ENCODE measurements around the gene RAPGEF1. TPM values are rescaled to one million over a fixed set of nuclear protein-coding genes. Genes with fewer than 3 reads are reported as not detected.

Gene RAPGEF1
- total and polyA plus RNA-seq, 9 of the 15 experiments (the other 6 are each of a cell fraction or from before 2014, with no cell fraction given) = 0.06 to 44.1 (median 19.9) TPM

DNA sequence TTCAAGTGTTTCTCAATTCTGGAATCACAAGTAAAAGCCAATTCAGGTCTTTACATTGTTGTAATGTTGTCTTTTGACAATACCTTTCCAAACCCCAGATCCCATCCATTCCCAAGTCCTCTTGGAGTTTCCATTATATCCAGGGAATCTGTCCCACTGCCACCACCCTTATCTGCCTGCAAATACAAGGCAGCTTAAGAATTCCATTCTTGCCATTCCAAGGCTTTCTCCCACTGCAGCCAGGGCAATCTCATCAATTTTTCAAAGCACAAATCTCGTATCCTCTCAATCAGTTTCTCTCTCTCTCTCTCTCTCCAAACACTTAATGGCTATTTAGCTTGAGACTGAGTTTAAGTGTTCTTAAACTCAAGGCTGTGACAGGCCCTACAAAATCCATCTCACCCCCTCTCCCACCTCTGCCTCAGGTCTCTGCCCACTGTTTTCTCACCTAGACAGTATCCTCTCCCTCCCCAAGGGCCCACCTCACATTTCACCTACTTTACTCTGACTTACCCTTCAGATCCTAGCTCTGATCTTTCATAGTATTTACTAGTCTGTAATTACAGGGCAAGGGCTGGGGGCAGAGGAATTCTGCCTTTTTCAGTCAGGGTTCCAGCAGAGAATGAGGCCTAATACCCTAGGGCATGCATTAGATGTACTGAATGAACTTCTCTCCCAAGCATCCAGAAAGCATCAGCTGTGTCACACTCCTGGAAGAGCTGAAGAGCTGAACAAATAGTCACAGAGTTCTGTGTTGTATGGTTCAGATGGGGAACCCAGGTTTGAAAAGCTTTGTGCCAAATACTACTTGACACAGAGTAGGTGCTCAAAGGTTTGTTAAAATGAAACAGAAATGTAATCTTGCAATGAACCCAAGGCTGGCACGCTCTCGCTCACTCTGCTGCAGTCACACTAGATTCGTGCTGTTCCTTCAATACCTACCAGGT lies 46.0 kb downstream of the RAPGEF1 start:
- intact Hi-C loops (cut with micrococcal nuclease) (no loop called here), in situ Hi-C loops (cut with MboI) (no loop called here)
- H2AFZ ChIP-seq (ENCODE audit: low read depth, low read length) = no peak overlapping the region
- H3K9me1 ChIP-seq (ENCODE audit: control insufficient read depth, insufficient read depth, low read length) = no peaks in the 10 kb centered on the region
- peaks cover 20% of the 10 kb centered on the region for H4K20me1 ChIP-seq (replicated peaks; ENCODE audit: control insufficient read depth, insufficient read depth, low read length)
- H3K9me3 ChIP-seq (replicated peaks; ENCODE audit: control insufficient read depth, insufficient read depth, low read depth, low read length) = no peaks in the 10 kb centered on the region
- DNase-seq (ENCODE audit: extremely low read depth in 1 of 4, low spot score in 3 of 4) (no peak), ATAC-seq (no peak), FAIRE-seq (no peak)
- ChIA-PET POLR2A (interaction anchor here (1.2 kb wide), 2 partner anchors 16 to 30 kb away, joined by 3 to 4 read pairs; no protein-coding TSS in a partner anchor), CTCF (ENCODE audit: low intra/inter-chr PET ratio) (no interaction called here)
- WGBS (ENCODE audit: insufficient coverage, low coverage, missing lambda C conversion rate) = 83% methylated on average over 4 of the region's 4 CpGs
- BruUV-seq (replicated peaks) = no TSS peak
- H3K27me3 ChIP-seq (ENCODE audit: control insufficient read depth in 2 of 2, insufficient read depth in 2 of 2, low read length in 2 of 2) = no peaks in the 10 kb centered on the region
- H3K9ac ChIP-seq (ENCODE audit: insufficient read depth in 1 of 2, low read depth in 2 of 2, low read length in 2 of 2) = no peak overlapping the region
- peaks cover 7% of the 10 kb centered on the region; the same call in 1 of the 3 replicates for H3K79me2 ChIP-seq (ENCODE audit: control insufficient read depth, insufficient read depth, low read length)
- H3K4me2 ChIP-seq (ENCODE audit: insufficient read depth, low read length) = no peak overlapping the region
- TF ChIP-seq MYC (IDR thresholded peaks at IDR 0.05; ENCODE audit: low read depth, low read length) = no peak
- TF ChIP-seq MYC (CRISPR knock-in tag; IDR thresholded peaks at IDR 0.05; ENCODE audit: borderline replicate concordance, low read depth) = no peak
- TF ChIP-seq, protein P1, sequence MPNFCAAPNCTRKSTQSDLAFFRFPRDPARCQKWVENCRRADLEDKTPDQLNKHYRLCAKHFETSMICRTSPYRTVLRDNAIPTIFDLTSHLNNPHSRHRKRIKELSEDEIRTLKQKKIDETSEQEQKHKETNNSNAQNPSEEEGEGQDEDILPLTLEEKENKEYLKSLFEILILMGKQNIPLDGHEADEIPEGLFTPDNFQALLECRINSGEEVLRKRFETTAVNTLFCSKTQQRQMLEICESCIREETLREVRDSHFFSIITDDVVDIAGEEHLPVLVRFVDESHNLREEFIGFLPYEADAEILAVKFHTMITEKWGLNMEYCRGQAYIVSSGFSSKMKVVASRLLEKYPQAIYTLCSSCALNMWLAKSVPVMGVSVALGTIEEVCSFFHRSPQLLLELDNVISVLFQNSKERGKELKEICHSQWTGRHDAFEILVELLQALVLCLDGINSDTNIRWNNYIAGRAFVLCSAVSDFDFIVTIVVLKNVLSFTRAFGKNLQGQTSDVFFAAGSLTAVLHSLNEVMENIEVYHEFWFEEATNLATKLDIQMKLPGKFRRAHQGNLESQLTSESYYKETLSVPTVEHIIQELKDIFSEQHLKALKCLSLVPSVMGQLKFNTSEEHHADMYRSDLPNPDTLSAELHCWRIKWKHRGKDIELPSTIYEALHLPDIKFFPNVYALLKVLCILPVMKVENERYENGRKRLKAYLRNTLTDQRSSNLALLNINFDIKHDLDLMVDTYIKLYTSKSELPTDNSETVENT (CRISPR knock-in tag; IDR thresholded peaks at IDR 0.05) = no peak
- TF ChIP-seq ILF3 (IDR thresholded peaks at IDR 0.05; ENCODE audit: borderline replicate concordance) = no peak
- no peak for TF ChIP-seq HNRNPLL (IDR thresholded peaks at IDR 0.05; ENCODE audit: low read depth, low read length, poor library complexity, severe bottlenecking)
- TF ChIP-seq POLR3G (IDR thresholded peaks at IDR 0.05; ENCODE audit: extremely low read depth, insufficient read length, insufficient replicate concordance) = no peak
- TF ChIP-seq PYGO2 (tag; IDR thresholded peaks at IDR 0.05) = no peak
- TF ChIP-seq, protein P2, sequence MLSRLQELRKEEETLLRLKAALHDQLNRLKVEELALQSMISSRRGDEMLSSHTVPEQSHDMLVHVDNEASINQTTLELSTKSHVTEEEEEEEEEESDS (CRISPR knock-in tag; IDR thresholded peaks at IDR 0.05) = no peak
- TF ChIP-seq STAT5B (CRISPR knock-in tag; IDR thresholded peaks at IDR 0.05) = no peak
- H3K4me1 ChIP-seq (replicated peaks in 1 of 2; ENCODE audit: control insufficient read depth in 2 of 2, insufficient read depth in 2 of 2, low read length in 2 of 2) = peaks cover 8 to 17% of the 10 kb centered on the region in 2 experiments
- H3K27ac ChIP-seq (ENCODE audit: extremely low read depth, low read depth, low read length) = no peak overlapping the region
- no peak overlapping the region for H3K4me3 ChIP-seq
- H3K36me3 ChIP-seq (ENCODE audit: control insufficient read depth, insufficient read depth, low read length) = no peaks in the 10 kb centered on the region
